Loucy (cell line): ENCODE measurements around the gene MYO3B.

ENCODE experiments used
- H2AFZ ChIP-seq: fragments of 200-600 bp; sonication (generic); 2 replicates; pipeline ENCODE4 v1.6.0; 2016; ENCODE audit warnings: antibody characterized with exemption, mild to moderate bottlenecking, low read length, moderate library complexity
- H3F3A ChIP-seq: fragments of 200-600 bp; 2 replicates; pipeline ENCODE4 v1.6.0; 2016; ENCODE audit warnings: antibody characterized with exemption, low read depth, mild to moderate bottlenecking
- H3K27me3 ChIP-seq: fragments of 200-600 bp; sonication (generic); 2 replicates; pipeline ENCODE4 v1.6.1; 2014; ENCODE audit warnings: low read length, mild to moderate bottlenecking; ENCODE audit not compliant: insufficient read depth, poor library complexity, severe bottlenecking
- H3K36me3 ChIP-seq: fragments of 200-600 bp; sonication (generic); 2 replicates; pipeline ENCODE4 v1.6.1; 2016; ENCODE audit warnings: low read length; ENCODE audit not compliant: insufficient read depth
- H3K4me1 ChIP-seq: fragments of 200-600 bp; sonication (generic); 2 replicates; pipeline ENCODE4 v1.5.1; 2014; ENCODE audit warnings: low read length, mild to moderate bottlenecking; ENCODE audit not compliant: insufficient read depth, poor library complexity, severe bottlenecking
- H3K4me2 ChIP-seq: fragments of 200-600 bp; sonication (generic); 2 replicates; pipeline ENCODE4 v1.6.0; 2014; ENCODE audit warnings: antibody characterized with exemption, low read length, low read depth, mild to moderate bottlenecking; ENCODE audit not compliant: poor library complexity, severe bottlenecking
- H3K4me3 ChIP-seq: fragments of 200-600 bp; sonication (generic); 2 replicates; pipeline ENCODE4 v1.5.1; 2014; ENCODE audit warnings: low read length, mild to moderate bottlenecking, mixed read lengths; ENCODE audit not compliant: poor library complexity, severe bottlenecking
- H3K79me2 ChIP-seq: fragments of 200-600 bp; sonication (generic); 2 replicates; pipeline ENCODE4 v1.6.1; 2014; ENCODE audit warnings: low read length; ENCODE audit not compliant: insufficient read depth
- H3K9ac ChIP-seq: fragments of 200-600 bp; sonication (generic); 2 replicates; pipeline ENCODE4 v1.6.0; 2014; ENCODE audit warnings: mild to moderate bottlenecking, low read depth, low read length, moderate library complexity; ENCODE audit not compliant: poor library complexity, severe bottlenecking
- H3K9me2 ChIP-seq: fragments of 200-600 bp; sonication (generic); replicated peaks from 2 replicates; pipeline ENCODE4 v1.6.1; 2016; ENCODE audit warnings: low read depth, low read length, mixed read lengths
- H3K9me3 ChIP-seq: fragments of 200-600 bp; sonication (generic); 2 replicates; pipeline ENCODE4 v1.6.1; 2014; ENCODE audit warnings: mild to moderate bottlenecking, antibody characterized with exemption, low read length, low read depth; ENCODE audit not compliant: insufficient read depth
- H4K20me1 ChIP-seq: fragments of 200-600 bp; sonication (generic); 2 replicates; pipeline ENCODE4 v1.6.0; 2014; ENCODE audit warnings: antibody characterized with exemption, low read length, mild to moderate bottlenecking; ENCODE audit not compliant: insufficient read depth, poor library complexity, severe bottlenecking
- EZH2phosphoT487 ChIP-seq: fragments of 200-600 bp; IDR thresholded peaks from 2 replicates; pipeline ENCODE4 v1.6.1; 2018; ENCODE audit warnings: antibody characterized with exemption, mild to moderate bottlenecking, moderate library complexity, borderline replicate concordance
- TF ChIP-seq, protein P1 (sequence below): fragments of 200-600 bp; sonication (generic); conservative IDR thresholded peaks from 2 replicates; pipeline ENCODE4 v1.5.1; 2014; ENCODE audit warnings: mild to moderate bottlenecking, antibody characterized with exemption, low read length

The MYO3B gene

DNA sequence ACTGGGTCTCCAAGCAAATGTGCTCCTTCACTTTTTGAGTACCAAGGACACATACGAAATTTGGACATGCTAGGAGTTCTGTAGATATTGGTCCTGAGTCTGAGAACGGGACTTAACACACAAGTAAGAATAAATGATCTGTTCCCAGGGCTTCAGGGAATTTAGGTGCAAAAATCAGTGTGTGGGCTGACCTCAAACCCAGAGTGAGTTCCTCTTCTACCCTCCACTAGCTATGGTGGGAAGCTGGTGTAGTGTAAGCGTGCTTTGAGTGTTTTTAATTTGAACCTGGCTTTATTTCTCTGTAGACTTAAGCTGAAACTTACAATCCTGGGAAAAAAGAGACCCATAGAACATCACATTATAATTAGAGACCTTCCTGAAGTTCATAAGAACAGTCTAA is 50.5 kb downstream of the MYO3B start:
- no peaks in the 10 kb centered on the region for H4K20me1 ChIP-seq
- H3K9me3 ChIP-seq: no peaks in the 10 kb centered on the region
- H3K4me1 ChIP-seq: no peaks in the 10 kb centered on the region
- no peaks in the 10 kb centered on the region for H3K36me3 ChIP-seq
- H2AFZ ChIP-seq: no peak overlapping the region
- H3K4me3 ChIP-seq: no peak overlapping the region
- no peaks in the 10 kb centered on the region for H3K27me3 ChIP-seq
- TF ChIP-seq, protein P1, sequence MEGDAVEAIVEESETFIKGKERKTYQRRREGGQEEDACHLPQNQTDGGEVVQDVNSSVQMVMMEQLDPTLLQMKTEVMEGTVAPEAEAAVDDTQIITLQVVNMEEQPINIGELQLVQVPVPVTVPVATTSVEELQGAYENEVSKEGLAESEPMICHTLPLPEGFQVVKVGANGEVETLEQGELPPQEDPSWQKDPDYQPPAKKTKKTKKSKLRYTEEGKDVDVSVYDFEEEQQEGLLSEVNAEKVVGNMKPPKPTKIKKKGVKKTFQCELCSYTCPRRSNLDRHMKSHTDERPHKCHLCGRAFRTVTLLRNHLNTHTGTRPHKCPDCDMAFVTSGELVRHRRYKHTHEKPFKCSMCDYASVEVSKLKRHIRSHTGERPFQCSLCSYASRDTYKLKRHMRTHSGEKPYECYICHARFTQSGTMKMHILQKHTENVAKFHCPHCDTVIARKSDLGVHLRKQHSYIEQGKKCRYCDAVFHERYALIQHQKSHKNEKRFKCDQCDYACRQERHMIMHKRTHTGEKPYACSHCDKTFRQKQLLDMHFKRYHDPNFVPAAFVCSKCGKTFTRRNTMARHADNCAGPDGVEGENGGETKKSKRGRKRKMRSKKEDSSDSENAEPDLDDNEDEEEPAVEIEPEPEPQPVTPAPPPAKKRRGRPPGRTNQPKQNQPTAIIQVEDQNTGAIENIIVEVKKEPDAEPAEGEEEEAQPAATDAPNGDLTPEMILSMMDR: no peak
- no peak for TF ChIP-seq EZH2phosphoT487
- H3K4me2 ChIP-seq: no peak overlapping the region
- H3K79me2 ChIP-seq: no peaks in the 10 kb centered on the region
- no peak overlapping the region for H3K9ac ChIP-seq
- H3F3A ChIP-seq: no peaks in the 10 kb centered on the region
- no peaks in the 10 kb centered on the region for H3K9me2 ChIP-seq

DNA sequence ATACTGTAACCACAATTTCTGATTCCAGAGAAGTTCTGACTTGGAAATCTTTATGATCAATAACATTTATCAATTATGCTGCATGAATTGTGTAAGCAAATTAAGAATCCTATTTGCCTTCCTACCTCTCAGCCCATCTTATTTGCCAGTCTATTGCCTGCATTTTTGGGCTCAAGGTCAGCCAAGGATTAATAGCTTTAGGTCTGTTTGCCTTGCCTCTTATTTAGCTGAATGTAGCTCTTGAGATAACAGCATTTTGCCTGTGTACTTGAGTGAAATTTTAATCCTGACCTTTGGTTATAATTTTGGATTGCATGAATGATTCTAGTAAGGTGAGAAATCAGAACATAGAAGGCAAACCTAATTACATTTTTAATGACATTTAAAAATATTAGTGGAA is 51.2 kb downstream of the MYO3B start:
- TF ChIP-seq EZH2phosphoT487: no peak
- TF ChIP-seq, protein P1: no peak
- no peak overlapping the region for H3K9ac ChIP-seq

DNA sequence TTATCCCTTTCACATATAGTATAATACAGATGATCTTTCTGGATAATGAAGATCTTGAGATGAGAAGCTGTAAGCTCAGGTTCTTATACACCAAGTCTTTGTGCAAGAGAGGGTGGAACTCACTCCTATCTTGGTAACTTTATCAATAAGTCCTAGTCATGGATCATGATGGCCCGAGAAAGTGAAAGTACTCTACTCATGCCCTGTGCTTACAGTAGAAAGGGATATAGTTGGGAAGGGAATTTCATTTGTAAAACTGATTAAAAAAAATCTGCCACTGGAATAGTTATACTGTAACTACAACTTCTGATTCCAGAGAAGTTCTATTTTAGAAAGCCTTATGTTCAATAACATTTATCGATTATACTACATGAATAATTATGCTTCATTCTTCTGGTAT is 51.8 kb downstream of the MYO3B start:
- no peaks in the 10 kb centered on the region for H3K9me2 ChIP-seq
- H3F3A ChIP-seq: no peaks in the 10 kb centered on the region
- no peak for TF ChIP-seq EZH2phosphoT487
- TF ChIP-seq, protein P1: no peak
- no peaks in the 10 kb centered on the region for H3K27me3 ChIP-seq
- no peaks in the 10 kb centered on the region for H3K9me3 ChIP-seq
- H4K20me1 ChIP-seq: no peaks in the 10 kb centered on the region
- H3K79me2 ChIP-seq: no peaks in the 10 kb centered on the region
- H3K9ac ChIP-seq: no peak overlapping the region
- no peak overlapping the region for H3K4me2 ChIP-seq
- H3K4me3 ChIP-seq: no peak overlapping the region
- no peak overlapping the region for H2AFZ ChIP-seq
- no peaks in the 10 kb centered on the region for H3K4me1 ChIP-seq
- H3K36me3 ChIP-seq: no peaks in the 10 kb centered on the region

More for the DNA sequence above, 51.2 kb downstream of the MYO3B start:
- Histone ChIP-seq H3F3A (no peaks in the 10 kb centered on the region), H3K27me3 (no peaks in the 10 kb centered on the region), H3K4me1 (no peaks in the 10 kb centered on the region), H3K36me3 (no peaks in the 10 kb centered on the region), H3K9me3 (no peaks in the 10 kb centered on the region), H4K20me1 (no peaks in the 10 kb centered on the region), H3K9me2 (no peaks in the 10 kb centered on the region), H3K4me2 (no peak overlapping the region), H3K79me2 (no peaks in the 10 kb centered on the region), H2AFZ (no peak overlapping the region), H3K4me3 (no peak overlapping the region)
